OCI-LY3 (cell line): ENCODE data around the gene PIWIL4.
"Not testable (repeated sequence)": the region's sequence is repeated elsewhere in the genome, so short reads cannot be mapped to it uniquely, and the experiment has no call there.

Source experiments
- H2AFZ ChIP-seq: fragments of 200-600, 300-600 bp; shearing (Covaris generic); 2 replicates; pipeline ENCODE4 v1.6.0; 2014; ENCODE audit warnings: antibody characterized with exemption, low read depth, low read length
- H3K27ac ChIP-seq: fragments of 200-600, 300-600 bp; sonication (generic); 2 replicates; pipeline ENCODE4 v1.5.1; 2014; ENCODE audit warnings: mild to moderate bottlenecking, low read length, moderate library complexity, mixed read lengths
- H3K27me3 ChIP-seq: fragments of 200-600, 300-600 bp; sonication (generic); 2 replicates; pipeline ENCODE4 v1.6.1; 2014; ENCODE audit warnings: low read depth, low read length, mixed read lengths
- H3K36me3 ChIP-seq: fragments of 200-600, 300-600 bp; sonication (generic); replicated peaks from 2 replicates; pipeline ENCODE3; 2014; ENCODE audit warnings: low read depth, low read length, mixed read lengths
- H3K4me1 ChIP-seq: fragments of 300-600, 200-600 bp; sonication (generic); 2 replicates; pipeline ENCODE4 v1.6.1; 2014; ENCODE audit warnings: low read length, mixed read lengths
- H3K4me2 ChIP-seq: fragments of 200-600, 300-600 bp; sonication (generic); 2 replicates; pipeline ENCODE4 v1.6.1; 2014; ENCODE audit warnings: low read length, mixed read lengths
- H3K4me3 ChIP-seq: fragments of 300-600, 200-600 bp; sonication (generic); 2 replicates; pipeline ENCODE4 v1.5.1; 2014; ENCODE audit warnings: antibody characterized with exemption, mild to moderate bottlenecking, low read length, moderate library complexity
- H3K79me2 ChIP-seq: fragments of 300-600, 200-600 bp; shearing (Covaris generic); 2 replicates; pipeline ENCODE4 v1.6.1; 2014; ENCODE audit warnings: mild to moderate bottlenecking, low read length, mixed read lengths
- H3K9ac ChIP-seq: fragments of 300-600, 200-600 bp; shearing (Covaris generic); 2 replicates; pipeline ENCODE4 v1.6.0; 2014; ENCODE audit warnings: mild to moderate bottlenecking, low read length, moderate library complexity
- H3K9me3 ChIP-seq: fragments of 200-600, 300-600 bp; shearing (Covaris generic); 2 replicates; pipeline ENCODE4 v1.6.1; 2014; ENCODE audit warnings: low read length, mixed read lengths; ENCODE audit not compliant: insufficient read depth
- H4K20me1 ChIP-seq: fragments of 200-600, 300-600 bp; sonication (generic); 2 replicates; pipeline ENCODE4 v1.6.1; 2016; ENCODE audit warnings: low read length, mixed read lengths; ENCODE audit not compliant: insufficient read depth
- CTCF ChIP-seq: fragments of 200-600, 300-600 bp; sonication (generic); IDR thresholded peaks from 2 replicates; pipeline ENCODE4 v1.5.1; 2014; ENCODE audit warnings: antibody characterized with exemption, low read length, low read depth
- EZH2phosphoT487 ChIP-seq: fragments of 200-600 bp; shearing (Covaris generic); IDR thresholded peaks from 2 replicates; pipeline ENCODE4 v1.6.1; 2018; ENCODE audit warnings: antibody characterized with exemption, mixed run types, low read depth

The PIWIL4 gene

GRCh38 chr11:94550513-94550912 is 16.7 kb upstream of the PIWIL4 start:
- Histone ChIP-seq H3K27ac (peak overlapping the region; percentile 15), H3K79me2 (no peaks in the 10 kb centered on the region), H4K20me1 (no peaks in the 10 kb centered on the region), H3K4me1 (peaks cover 20% of the 10 kb centered on the region), H3K36me3 (no peaks in the 10 kb centered on the region), H2AFZ (peak overlapping the region; percentile 35; the same call in 1 of the 2 replicates), H3K9me3 (no peaks in the 10 kb centered on the region), H3K27me3 (no peaks in the 10 kb centered on the region), H3K9ac (peak overlapping the region; percentile 40), H3K4me3 (peak overlapping the region; percentile 57), H3K4me2 (peak overlapping the region; percentile 80)
- TF ChIP-seq CTCF (no peak), EZH2phosphoT487 (no peak)

- Histone ChIP-seq H3K9me3 (no peaks in the 10 kb centered on the region), H3K9ac (no peak overlapping the region), H3K4me2 (no peak overlapping the region), H3K27ac (no peak overlapping the region), H3K27me3 (no peaks in the 10 kb centered on the region), H2AFZ (no peak overlapping the region), H4K20me1 (no peaks in the 10 kb centered on the region), H3K79me2 (no peaks in the 10 kb centered on the region), H3K36me3 (no peaks in the 10 kb centered on the region), H3K4me3 (no peak overlapping the region), H3K4me1 (peaks cover 27% of the 10 kb centered on the region)
- TF ChIP-seq EZH2phosphoT487, result no peak
- no peak for TF ChIP-seq CTCF
Observed at GRCh38 chr11:94553938-94554337, 13.2 kb upstream of the PIWIL4 start.

- H2AFZ ChIP-seq, H3K27ac ChIP-seq, H3K36me3 ChIP-seq: not testable (repeated sequence)
Observed at GRCh38 chr11:94555752-94556329, 11.3 kb upstream of the PIWIL4 start.

GRCh38 chr11:94557421-94557820 is 9.7 kb upstream of the PIWIL4 start:
- Histone ChIP-seq H3K4me3 (no peak overlapping the region), H3K4me2 (no peak overlapping the region), H3K79me2 (no peaks in the 10 kb centered on the region), H4K20me1 (no peaks in the 10 kb centered on the region), H3K4me1 (peaks cover 6% of the 10 kb centered on the region), H2AFZ (no peak overlapping the region), H3K27me3 (no peaks in the 10 kb centered on the region), H3K9ac (no peak overlapping the region), H3K36me3 (no peaks in the 10 kb centered on the region), H3K9me3 (no peaks in the 10 kb centered on the region), H3K27ac (no peak overlapping the region)
- TF ChIP-seq CTCF (no peak), EZH2phosphoT487 (no peak)

More at GRCh38 chr11:94555752-94556329, 11.3 kb upstream of the PIWIL4 start:
- peaks cover 14% of the 10 kb centered on the region for H3K4me1 ChIP-seq
- H4K20me1 ChIP-seq, H3K27me3 ChIP-seq, H3K9ac ChIP-seq, H3K4me3 ChIP-seq, H3K79me2 ChIP-seq, H3K4me2 ChIP-seq, H3K9me3 ChIP-seq: not testable (repeated sequence)
